ES-I3 (cell line): ENCODE measurements around the gene ANKRD44.

Source experiments
- H3K36me3 ChIP-seq: 2 replicates; pipeline ENCODE4 v1.6.1; 2013; ENCODE audit warnings: mild to moderate bottlenecking, low read length, control low read depth, moderate library complexity; ENCODE audit not compliant: insufficient read depth
- H3K4me1 ChIP-seq: 2 replicates; pipeline ENCODE4 v1.6.1; 2013; ENCODE audit warnings: mild to moderate bottlenecking, control low read depth, low read length; ENCODE audit not compliant: insufficient read depth
- H3K9ac ChIP-seq: 2 replicates; pipeline ENCODE4 v1.6.1; 2013; ENCODE audit warnings: low read depth, mild to moderate bottlenecking, low read length, moderate library complexity
- H3K9me3 ChIP-seq: 2 replicates; pipeline ENCODE4 v1.6.1; 2013; ENCODE audit warnings: mild to moderate bottlenecking, low read length, moderate library complexity; ENCODE audit not compliant: control insufficient read depth, insufficient read depth

ANKRD44 gene

GRCh38 chr2:196971574-196972279 is 338.9 kb downstream of the ANKRD44 start:
- Histone ChIP-seq H3K36me3 (no peaks in the 10 kb centered on the region), H3K9me3 (no peaks in the 10 kb centered on the region), H3K9ac (no peak overlapping the region), H3K4me1 (peaks cover 8% of the 10 kb centered on the region)

GRCh38 chr2:196970099-196970498 is 340.5 kb downstream of the ANKRD44 start:
- no peaks in the 10 kb centered on the region for H3K9me3 ChIP-seq
- peaks cover 10% of the 10 kb centered on the region for H3K4me1 ChIP-seq
- H3K9ac ChIP-seq, result no peak overlapping the region
- no peaks in the 10 kb centered on the region for H3K36me3 ChIP-seq

- no peaks in the 10 kb centered on the region for H3K36me3 ChIP-seq
- peaks cover 10% of the 10 kb centered on the region for H3K4me1 ChIP-seq
- no peak overlapping the region for H3K9ac ChIP-seq
- H3K9me3 ChIP-seq, result no peaks in the 10 kb centered on the region
Observed at GRCh38 chr2:196968516-196968915, 342.1 kb downstream of the ANKRD44 start.

GRCh38 chr2:196967775-196968174 is 342.8 kb downstream of the ANKRD44 start:
- peaks cover 10% of the 10 kb centered on the region for H3K4me1 ChIP-seq
- no peaks in the 10 kb centered on the region for H3K36me3 ChIP-seq
- no peaks in the 10 kb centered on the region for H3K9me3 ChIP-seq
- H3K9ac ChIP-seq, result no peak overlapping the region

- H3K9me3 ChIP-seq, result no peaks in the 10 kb centered on the region
- peaks cover 10% of the 10 kb centered on the region for H3K4me1 ChIP-seq
- no peak overlapping the region for H3K9ac ChIP-seq
Observed at GRCh38 chr2:196967116-196967515, 343.5 kb downstream of the ANKRD44 start.

GRCh38 chr2:196966061-196966460 is 344.5 kb downstream of the ANKRD44 start:
- Histone ChIP-seq H3K9me3 (no peaks in the 10 kb centered on the region), H3K9ac (no peak overlapping the region), H3K4me1 (peaks cover 5% of the 10 kb centered on the region; the same call in 1 of the 2 replicates), H3K36me3 (no peaks in the 10 kb centered on the region)

More at GRCh38 chr2:196967116-196967515, 343.5 kb downstream of the ANKRD44 start:
- no peaks in the 10 kb centered on the region for H3K36me3 ChIP-seq

GRCh38 chr2:196965651-196966050 is 344.9 kb downstream of the ANKRD44 start:
- Histone ChIP-seq H3K4me1 (peaks cover 5% of the 10 kb centered on the region; the same call in 1 of the 2 replicates), H3K9ac (no peak overlapping the region), H3K9me3 (no peaks in the 10 kb centered on the region), H3K36me3 (no peaks in the 10 kb centered on the region)

- no peaks in the 10 kb centered on the region for H3K36me3 ChIP-seq
- no peaks in the 10 kb centered on the region for H3K9me3 ChIP-seq
- H3K9ac ChIP-seq, result no peak overlapping the region
- H3K4me1 ChIP-seq, result peaks cover 5% of the 10 kb centered on the region; the same call in 1 of the 2 replicates
Observed at GRCh38 chr2:196963961-196964360, 346.6 kb downstream of the ANKRD44 start.

- peaks cover 5% of the 10 kb centered on the region; the same call in 1 of the 2 replicates for H3K4me1 ChIP-seq
- H3K36me3 ChIP-seq, result no peaks in the 10 kb centered on the region
Observed at GRCh38 chr2:196963043-196963442, 347.5 kb downstream of the ANKRD44 start.

GRCh38 chr2:196962325-196962724 is 348.3 kb downstream of the ANKRD44 start:
- H3K9ac ChIP-seq, result no peak overlapping the region
- H3K36me3 ChIP-seq, result no peaks in the 10 kb centered on the region
- no peaks in the 10 kb centered on the region for H3K9me3 ChIP-seq
- peaks cover 5% of the 10 kb centered on the region; the same call in 1 of the 2 replicates for H3K4me1 ChIP-seq

More at GRCh38 chr2:196963043-196963442, 347.5 kb downstream of the ANKRD44 start:
- no peaks in the 10 kb centered on the region for H3K9me3 ChIP-seq
- no peak overlapping the region for H3K9ac ChIP-seq

GRCh38 chr2:196961889-196962288 is 348.7 kb downstream of the ANKRD44 start:
- peaks cover 4% of the 10 kb centered on the region; the same call in 1 of the 2 replicates for H3K4me1 ChIP-seq
- no peaks in the 10 kb centered on the region for H3K36me3 ChIP-seq
- no peaks in the 10 kb centered on the region for H3K9me3 ChIP-seq
- H3K9ac ChIP-seq, result no peak overlapping the region

- no peaks in the 10 kb centered on the region for H3K4me1 ChIP-seq
- no peak overlapping the region for H3K9ac ChIP-seq
- no peaks in the 10 kb centered on the region for H3K9me3 ChIP-seq
- no peaks in the 10 kb centered on the region for H3K36me3 ChIP-seq
Observed at GRCh38 chr2:196959734-196960338, 350.7 kb downstream of the ANKRD44 start.

GRCh38 chr2:196959281-196959680 is 351.3 kb downstream of the ANKRD44 start:
- Histone ChIP-seq H3K9ac (no peak overlapping the region), H3K9me3 (no peaks in the 10 kb centered on the region), H3K36me3 (no peaks in the 10 kb centered on the region), H3K4me1 (no peaks in the 10 kb centered on the region)

GRCh38 chr2:196957881-196958525 is 352.6 kb downstream of the ANKRD44 start:
- Histone ChIP-seq H3K9me3 (no peaks in the 10 kb centered on the region), H3K4me1 (no peaks in the 10 kb centered on the region), H3K9ac (no peak overlapping the region), H3K36me3 (no peaks in the 10 kb centered on the region)

- Histone ChIP-seq H3K9me3 (no peaks in the 10 kb centered on the region), H3K4me1 (no peaks in the 10 kb centered on the region), H3K9ac (no peak overlapping the region), H3K36me3 (no peaks in the 10 kb centered on the region)
Observed at GRCh38 chr2:196957442-196957841, 353.1 kb downstream of the ANKRD44 start.
